Trophoblast cell (in vitro differentiated cells and primary cell): ENCODE measurements around the gene CPT1B.

Source experiments
- DNase-seq, 2 donors: peaks; one replicate each; pipeline ENCODE4 v3.0.0-alpha.2; 2016
- H2AFZ ChIP-seq: 2 replicates; pipeline ENCODE4 v1.6.1; 2013; ENCODE audit warnings: low read length, moderate library complexity, mild to moderate bottlenecking; ENCODE audit not compliant: insufficient read depth, poor library complexity
- H2AK5ac ChIP-seq: 2 replicates; pipeline ENCODE4 v1.6.1; 2013; ENCODE audit warnings: mild to moderate bottlenecking, low read length
- H2BK120ac ChIP-seq: 2 replicates; pipeline ENCODE4 v1.6.1; 2013; ENCODE audit warnings: low read length, mild to moderate bottlenecking, moderate library complexity; ENCODE audit not compliant: insufficient read depth, poor library complexity
- H2BK12ac ChIP-seq: 2 replicates; pipeline ENCODE4 v1.6.1; 2013; ENCODE audit warnings: mild to moderate bottlenecking, low read length, moderate library complexity
- H2BK5ac ChIP-seq: 2 replicates; pipeline ENCODE4 v1.6.1; 2013; ENCODE audit warnings: low read length, low read depth, moderate library complexity, mild to moderate bottlenecking; ENCODE audit not compliant: poor library complexity
- H3K14ac ChIP-seq: 2 replicates; pipeline ENCODE4 v1.6.1; 2013; ENCODE audit warnings: mild to moderate bottlenecking, low read length
- H3K18ac ChIP-seq: 2 replicates; pipeline ENCODE4 v1.6.1; 2013; ENCODE audit warnings: mild to moderate bottlenecking, low read length
- H3K23ac ChIP-seq: 2 replicates; pipeline ENCODE4 v1.6.1; 2013; ENCODE audit warnings: low read length
- H3K27ac ChIP-seq: 2 replicates; pipeline ENCODE4 v1.5.1; 2013; ENCODE audit warnings: low read depth, mild to moderate bottlenecking, inconsistent platforms, low read length, moderate library complexity
- H3K27me3 ChIP-seq: 2 replicates; pipeline ENCODE4 v1.6.1; 2013; ENCODE audit warnings: inconsistent platforms, mild to moderate bottlenecking, low read length, moderate library complexity; ENCODE audit not compliant: insufficient read depth
- H3K36me3 ChIP-seq, 2 experiments: 1 replicate in 1 of 2; 2 replicates in 1 of 2; pipeline ENCODE4 v1.6.1; 2013; ENCODE audit warnings: low read length in 2 of 2, mild to moderate bottlenecking in 2 of 2, moderate library complexity in 1 of 2; ENCODE audit not compliant: insufficient read depth in 2 of 2, control insufficient read depth in 1 of 2
- H3K4ac ChIP-seq: 2 replicates; pipeline ENCODE4 v1.6.1; 2013; ENCODE audit warnings: low read depth, mild to moderate bottlenecking, low read length, moderate library complexity
- H3K4me1 ChIP-seq, 2 experiments: 1 replicate in 1 of 2; 2 replicates in 1 of 2; pipeline ENCODE4 v1.6.1; 2013; ENCODE audit warnings: low read length in 2 of 2, mild to moderate bottlenecking in 2 of 2, moderate library complexity in 1 of 2; ENCODE audit not compliant: insufficient read depth in 2 of 2, control insufficient read depth in 1 of 2
- H3K4me2 ChIP-seq: 2 replicates; pipeline ENCODE4 v1.6.1; 2013; ENCODE audit warnings: inconsistent platforms, mild to moderate bottlenecking, low read length, moderate library complexity
- H3K4me3 ChIP-seq: 2 replicates; pipeline ENCODE4 v1.5.1; 2013; ENCODE audit warnings: mild to moderate bottlenecking, low read depth, low read length, inconsistent platforms
- H3K79me1 ChIP-seq: one replicate; pipeline ENCODE4 v1.6.1; 2013; ENCODE audit warnings: low read length
- H3K79me2 ChIP-seq: 2 replicates; pipeline ENCODE4 v1.6.1; 2013; ENCODE audit warnings: low read length, mild to moderate bottlenecking; ENCODE audit not compliant: control insufficient read depth, insufficient read depth, poor library complexity
- H3K9ac ChIP-seq: 2 replicates; pipeline ENCODE4 v1.6.1; 2013; ENCODE audit warnings: mild to moderate bottlenecking, low read length
- H3K9me3 ChIP-seq: 2 replicates; pipeline ENCODE4 v1.6.1; 2013; ENCODE audit warnings: low read depth, mild to moderate bottlenecking, control low read depth, inconsistent platforms, low read length; ENCODE audit not compliant: insufficient read depth
- H4K12ac ChIP-seq: 2 replicates; pipeline ENCODE4 v1.6.1; 2013; ENCODE audit warnings: low read depth, mild to moderate bottlenecking, low read length, moderate library complexity
- H4K8ac ChIP-seq: 2 replicates; pipeline ENCODE4 v1.6.1; 2013; ENCODE audit warnings: low read depth, mild to moderate bottlenecking, low read length, moderate library complexity
- H4K91ac ChIP-seq: one replicate; pipeline ENCODE4 v1.6.1; 2013; ENCODE audit warnings: low read depth, mild to moderate bottlenecking, low read length, moderate library complexity
- WGBS: extraction: QIAGEN DNeasy Blood & Tissue Kit; methylation state at CpG from one replicate; pipeline ENCODE4 v1.1.7; 2013; ENCODE audit warnings: missing lambda C conversion rate; ENCODE audit not compliant: insufficient read length, insufficient coverage; ENCODE audit errors: extremely low coverage; 5-methylcytosine and 5-hydroxymethylcytosine counted together

The CPT1B gene

GRCh38 chr22:50571264-50572175, 6.7 kb downstream of the CPT1B start:
- Histone ChIP-seq H2BK12ac (no peak overlapping the region), H2BK5ac (no peak overlapping the region), H3K9ac (no peak overlapping the region), H3K9me3 (peaks cover 4% of the 10 kb centered on the region), H3K27me3 (no peaks in the 10 kb centered on the region), H3K18ac (no peak overlapping the region), H3K27ac (no peak overlapping the region), H2BK120ac (no peak overlapping the region), H3K4me1 (no peaks in the 10 kb centered on the region), H3K4me2 (no peak overlapping the region), H3K79me2 (no peaks in the 10 kb centered on the region), H4K91ac (no peak overlapping the region), H3K14ac (no peak overlapping the region), H3K36me3 (peaks cover 66 to 75% of the 10 kb centered on the region in 2 experiments), H4K12ac (no peak overlapping the region), H3K79me1 (no peaks in the 10 kb centered on the region), H4K8ac (no peak overlapping the region), H3K23ac (no peak overlapping the region), H2AFZ (no peak overlapping the region), H3K4ac (no peak overlapping the region), H2AK5ac (no peak overlapping the region), H3K4me3 (peak overlapping the region; percentile 10)
- no CpG with 5 or more reads among the region's 26 CpGs for WGBS
- DNase-seq: no peak

- no peak overlapping the region for H3K4me3 ChIP-seq
- peaks cover 3% of the 10 kb centered on the region for H3K9me3 ChIP-seq
- H2BK12ac ChIP-seq: no peak overlapping the region
- H3K79me1 ChIP-seq: no peaks in the 10 kb centered on the region
- no peak overlapping the region for H3K9ac ChIP-seq
- H3K27me3 ChIP-seq: no peaks in the 10 kb centered on the region
- H2AFZ ChIP-seq: no peak overlapping the region
- H2BK5ac ChIP-seq: no peak overlapping the region
- peaks cover 64 to 73% of the 10 kb centered on the region in 2 experiments for H3K36me3 ChIP-seq
- H3K23ac ChIP-seq: no peak overlapping the region
- H3K4ac ChIP-seq: no peak overlapping the region
- no peak overlapping the region for H3K27ac ChIP-seq
- no peak for DNase-seq
- H2BK120ac ChIP-seq: no peak overlapping the region
- H3K4me2 ChIP-seq: no peak overlapping the region
- no peak overlapping the region for H3K14ac ChIP-seq
- WGBS: no CpG with 5 or more reads among the region's 12 CpGs
- H4K91ac ChIP-seq: no peak overlapping the region
- no peaks in the 10 kb centered on the region for H3K79me2 ChIP-seq
- no peak overlapping the region for H3K18ac ChIP-seq
- H2AK5ac ChIP-seq: no peak overlapping the region
- H4K8ac ChIP-seq: no peak overlapping the region
- H4K12ac ChIP-seq: no peak overlapping the region
- H3K4me1 ChIP-seq: no peaks in the 10 kb centered on the region
Measured at GRCh38 chr22:50570861-50571260, 7.4 kb downstream of the CPT1B start.

- H3K4ac ChIP-seq: no peak overlapping the region
- H4K91ac ChIP-seq: no peak overlapping the region
- H3K14ac ChIP-seq: no peak overlapping the region
- DNase-seq: peak; percentile 49 to 65
- H4K12ac ChIP-seq: no peak overlapping the region
- no peak overlapping the region for H3K9ac ChIP-seq
- WGBS: no CpG with 5 or more reads among the region's 13 CpGs
- H3K79me2 ChIP-seq: no peaks in the 10 kb centered on the region
- H3K36me3 ChIP-seq: peaks cover 64 to 67% of the 10 kb centered on the region in 2 experiments
- H2AFZ ChIP-seq: no peak overlapping the region
- no peaks in the 10 kb centered on the region for H3K27me3 ChIP-seq
- H2BK120ac ChIP-seq: no peak overlapping the region
- H3K4me3 ChIP-seq: peak overlapping the region; percentile 3
- H2AK5ac ChIP-seq: no peak overlapping the region
- H3K27ac ChIP-seq: no peak overlapping the region
- no peak overlapping the region for H3K4me2 ChIP-seq
- no peaks in the 10 kb centered on the region for H3K4me1 ChIP-seq
- H3K9me3 ChIP-seq: peaks cover 2% of the 10 kb centered on the region
- H4K8ac ChIP-seq: no peak overlapping the region
- no peak overlapping the region for H2BK12ac ChIP-seq
- H2BK5ac ChIP-seq: no peak overlapping the region
- no peak overlapping the region for H3K18ac ChIP-seq
- no peaks in the 10 kb centered on the region for H3K79me1 ChIP-seq
- no peak overlapping the region for H3K23ac ChIP-seq
Measured at GRCh38 chr22:50569896-50570535, 8.2 kb downstream of the CPT1B start.

- no peak overlapping the region for H4K12ac ChIP-seq
- H4K8ac ChIP-seq: no peak overlapping the region
- H3K79me1 ChIP-seq: no peaks in the 10 kb centered on the region
- H3K79me2 ChIP-seq: no peaks in the 10 kb centered on the region
- H3K9me3 ChIP-seq: peaks cover 2% of the 10 kb centered on the region
- H3K14ac ChIP-seq: no peak overlapping the region
- no peaks in the 10 kb centered on the region for H3K4me1 ChIP-seq
- WGBS: no CpG with 5 or more reads among the region's 8 CpGs
- H2BK12ac ChIP-seq: no peak overlapping the region
- no peak overlapping the region for H3K9ac ChIP-seq
- no peak overlapping the region for H3K4ac ChIP-seq
- H3K36me3 ChIP-seq: peaks cover 57 to 60% of the 10 kb centered on the region in 2 experiments
- H3K27ac ChIP-seq: no peak overlapping the region
- no peak overlapping the region for H2AFZ ChIP-seq
- H3K23ac ChIP-seq: no peak overlapping the region
- no peak for DNase-seq
- no peaks in the 10 kb centered on the region for H3K27me3 ChIP-seq
- H4K91ac ChIP-seq: no peak overlapping the region
- no peak overlapping the region for H3K4me2 ChIP-seq
- H2BK5ac ChIP-seq: no peak overlapping the region
- no peak overlapping the region for H2BK120ac ChIP-seq
- H3K4me3 ChIP-seq: no peak overlapping the region
- no peak overlapping the region for H3K18ac ChIP-seq
- no peak overlapping the region for H2AK5ac ChIP-seq
Measured at GRCh38 chr22:50569041-50569459, 9.2 kb downstream of the CPT1B start.
